GM12891 (cell line): ENCODE data around the gene STAB2.

Source experiments
- DNase-seq: peaks from one replicate; pipeline ENCODE4 v3.0.0; 2011; ENCODE audit warnings: low spot score; ENCODE audit not compliant: insufficient read length
- FAIRE-seq: peaks from 2 replicates; lab custom pipeline; 2011; peaks lifted over from hg19 to GRCh38; lab: Jason Lieb, UNC
- PAX5 ChIP-seq: IDR thresholded peaks from 2 replicates; pipeline ENCODE4 v1.6.1; 2011; ENCODE audit warnings: low read length, moderate library complexity, mild to moderate bottlenecking; ENCODE audit not compliant: insufficient read depth, severe bottlenecking
- POLR2A ChIP-seq: IDR thresholded peaks from 2 replicates; pipeline ENCODE4 v1.6.1; 2011; ENCODE audit warnings: low read depth, low read length, control low read depth
- POLR2AphosphoS5 ChIP-seq: IDR thresholded peaks from 2 replicates; pipeline ENCODE4 v1.6.1; 2011; ENCODE audit warnings: low read depth, low read length, control low read depth
- POU2F2 ChIP-seq: IDR thresholded peaks from 2 replicates; pipeline ENCODE4 v1.6.1; 2011; ENCODE audit warnings: low read depth, mild to moderate bottlenecking, control low read depth, low read length, moderate library complexity
- SPI1 ChIP-seq: IDR thresholded peaks from 2 replicates; pipeline ENCODE4 v1.6.1; 2011; ENCODE audit warnings: low read depth, low read length, control low read depth
- TAF1 ChIP-seq: IDR thresholded peaks from 2 replicates; pipeline ENCODE4 v1.6.1; 2011; ENCODE audit warnings: low read depth, low read length, control low read depth

The STAB2 gene

GRCh38 chr12:103668520-103668919, 81.4 kb downstream of the STAB2 start:
- TF ChIP-seq POLR2A, result no peak
- TF ChIP-seq POU2F2, result no peak
- TF ChIP-seq SPI1, result no peak
- TF ChIP-seq PAX5, result no peak
- no peak for TF ChIP-seq POLR2AphosphoS5
- TF ChIP-seq TAF1, result no peak
- no peak for DNase-seq
- FAIRE-seq, result no peak

- TF ChIP-seq PAX5 (no peak), POLR2AphosphoS5 (no peak), POLR2A (no peak), SPI1 (no peak), POU2F2 (no peak), TAF1 (no peak)
- no peak for DNase-seq
- FAIRE-seq, result no peak
Measured at GRCh38 chr12:103671367-103671766, 84.3 kb downstream of the STAB2 start.

- no peak for DNase-seq
- TF ChIP-seq PAX5 (no peak), SPI1 (no peak), POLR2A (no peak), POLR2AphosphoS5 (no peak), TAF1 (no peak), POU2F2 (no peak)
- no peak for FAIRE-seq
Measured at GRCh38 chr12:103672401-103673119, 85.5 kb downstream of the STAB2 start.

- FAIRE-seq (no peak), DNase-seq (no peak)
- TF ChIP-seq POU2F2, result no peak
- no peak for TF ChIP-seq POLR2A
- no peak for TF ChIP-seq TAF1
- TF ChIP-seq PAX5, result no peak
- TF ChIP-seq SPI1, result no peak
- no peak for TF ChIP-seq POLR2AphosphoS5
Measured at GRCh38 chr12:103673487-103673886, 86.4 kb downstream of the STAB2 start.

- no peak for DNase-seq
- no peak for TF ChIP-seq POLR2AphosphoS5
- TF ChIP-seq PAX5, result no peak
- no peak for TF ChIP-seq TAF1
- TF ChIP-seq POLR2A, result no peak
- no peak for TF ChIP-seq SPI1
- TF ChIP-seq POU2F2, result no peak
- FAIRE-seq, result no peak
Measured at GRCh38 chr12:103673891-103674375, 86.9 kb downstream of the STAB2 start.

GRCh38 chr12:103676893-103677292, 89.8 kb downstream of the STAB2 start:
- no peak for FAIRE-seq
- no peak for DNase-seq
- no peak for TF ChIP-seq POLR2A

GRCh38 chr12:103677341-103677740, 90.3 kb downstream of the STAB2 start:
- TF ChIP-seq POU2F2 (no peak), PAX5 (no peak), TAF1 (no peak), SPI1 (no peak), POLR2AphosphoS5 (no peak), POLR2A (no peak)
- FAIRE-seq, result no peak
- DNase-seq, result no peak

GRCh38 chr12:103677905-103678304, 90.8 kb downstream of the STAB2 start:
- no peak for FAIRE-seq

GRCh38 chr12:103679421-103680170, 92.5 kb downstream of the STAB2 start:
- TF ChIP-seq POU2F2 (no peak), POLR2A (no peak), TAF1 (no peak), SPI1 (no peak), POLR2AphosphoS5 (no peak), PAX5 (no peak)
- FAIRE-seq (no peak), DNase-seq (no peak)

More at GRCh38 chr12:103677905-103678304, 90.8 kb downstream of the STAB2 start:
- no peak for DNase-seq
- TF ChIP-seq POLR2AphosphoS5 (no peak), PAX5 (no peak), TAF1 (no peak), SPI1 (no peak), POU2F2 (no peak), POLR2A (no peak)

- no peak for DNase-seq
- no peak for FAIRE-seq
- TF ChIP-seq POLR2A (no peak), POLR2AphosphoS5 (no peak), SPI1 (no peak), PAX5 (no peak), POU2F2 (no peak), TAF1 (no peak)
Measured at GRCh38 chr12:103680591-103681141, 93.6 kb downstream of the STAB2 start.
